NCI-H1092 treated with DMSO at 0.1 percent for 48 hours (cell line): ENCODE measurements around the gene PRKAR1A.

Source experiments
- DNase-seq: peaks from one replicate; lab custom pipeline; 2025; lab: John Stamatoyannopoulos, UW

The PRKAR1A gene

GRCh38 chr17:68542698-68543463 lies 30.7 kb downstream of the PRKAR1A start:
- no peak for DNase-seq

GRCh38 chr17:68544111-68544915 lies 32.1 kb downstream of the PRKAR1A start:
- DNase-seq = no peak

DNA sequence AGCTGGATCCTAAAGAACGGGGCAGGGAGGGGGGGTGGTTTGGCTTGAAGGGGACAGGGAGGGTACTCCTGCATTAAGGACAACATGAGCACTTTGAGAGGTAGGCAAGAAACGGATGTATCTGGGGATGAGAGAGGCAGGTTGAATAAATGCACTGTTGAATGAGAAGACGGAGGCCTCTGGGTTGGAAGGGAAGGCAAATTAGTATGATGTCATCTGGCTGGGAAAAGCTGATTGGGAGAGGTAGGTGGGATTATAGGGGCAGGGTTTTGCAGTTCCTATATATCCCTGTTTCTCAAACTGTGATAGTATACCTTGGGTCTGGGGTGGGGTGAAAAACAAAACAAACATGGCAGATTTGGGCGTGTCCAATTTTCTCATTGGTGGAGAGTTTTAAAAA lies 44.3 kb downstream of the PRKAR1A start:
- no peak for DNase-seq

DNA sequence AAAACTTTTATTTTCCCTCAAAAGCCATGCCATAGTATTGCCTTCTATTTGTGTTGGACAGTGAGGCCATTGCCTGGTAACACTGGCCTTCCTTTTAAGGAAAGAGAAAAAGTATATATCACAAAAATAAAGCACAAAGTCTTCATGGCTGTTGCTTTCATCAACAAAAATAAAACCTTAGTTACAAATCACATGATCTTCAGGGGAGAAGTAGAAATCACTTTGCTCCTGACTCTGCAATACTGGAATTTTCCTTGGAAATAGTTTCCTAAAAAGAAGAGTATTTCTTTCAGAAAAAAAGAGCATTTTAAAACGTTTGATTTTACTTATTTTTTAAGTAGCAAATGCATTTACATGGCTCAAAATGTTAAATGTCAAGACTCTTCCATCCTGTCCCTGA lies 47.1 kb downstream of the PRKAR1A start:
- no peak for DNase-seq

- DNase-seq = no peak
These were observed 48.9 kb downstream of the PRKAR1A start for GRCh38 chr17:68560966-68561720.

DNA sequence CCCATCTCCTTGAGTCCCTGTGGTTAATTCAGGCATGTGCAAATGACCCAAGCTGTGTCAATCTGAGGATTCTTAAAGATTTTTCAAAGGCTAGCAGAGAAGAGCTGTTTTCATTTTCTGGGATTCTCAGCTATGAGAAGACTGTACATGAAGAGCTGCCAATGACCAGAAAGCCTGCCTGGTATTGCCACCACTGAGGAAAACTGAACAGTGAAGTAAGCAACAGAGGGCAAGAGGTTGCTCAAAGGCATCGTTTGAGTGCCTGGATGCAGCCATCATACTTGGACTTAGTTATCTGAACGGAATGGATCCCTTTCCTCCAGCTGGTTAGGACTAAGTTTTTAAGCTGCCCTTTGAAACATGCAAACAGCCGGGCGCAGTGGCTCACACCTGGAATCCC lies 50.5 kb downstream of the PRKAR1A start:
- DNase-seq = no peak

DNA sequence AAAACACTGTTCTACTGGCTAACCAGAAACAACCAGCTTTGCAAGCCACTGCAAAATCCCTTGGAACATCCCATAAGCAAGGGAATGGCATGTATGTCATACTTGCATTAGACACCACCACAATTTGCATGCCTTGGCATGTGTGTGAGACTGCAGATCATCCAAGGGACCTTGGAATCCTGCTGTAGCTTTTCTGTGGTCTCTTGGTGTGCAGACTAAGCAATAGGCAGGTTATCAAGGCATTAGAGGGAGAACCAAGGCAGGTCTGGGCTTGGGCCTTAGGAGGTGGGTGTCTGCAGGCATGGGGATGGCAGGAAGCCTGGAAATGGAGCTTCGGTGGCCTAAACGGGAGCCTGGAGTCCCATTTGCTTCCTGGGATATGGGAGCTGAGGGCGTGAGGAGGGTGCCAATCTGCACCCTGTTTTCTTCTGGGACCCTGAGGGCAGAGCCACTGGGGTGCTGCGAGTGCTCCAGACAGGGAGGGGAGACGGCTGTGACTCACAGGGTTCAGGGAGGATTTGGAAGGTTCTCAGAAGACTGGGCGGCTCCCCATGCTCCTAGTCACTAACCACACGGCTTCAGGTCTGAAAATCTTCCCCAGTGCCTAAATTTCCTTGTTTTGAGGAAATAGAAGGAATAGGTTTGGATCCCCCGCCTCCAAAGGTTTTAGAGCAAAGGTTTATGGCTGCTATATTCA lies 52.3 kb downstream of the PRKAR1A start:
- no peak for DNase-seq

DNA sequence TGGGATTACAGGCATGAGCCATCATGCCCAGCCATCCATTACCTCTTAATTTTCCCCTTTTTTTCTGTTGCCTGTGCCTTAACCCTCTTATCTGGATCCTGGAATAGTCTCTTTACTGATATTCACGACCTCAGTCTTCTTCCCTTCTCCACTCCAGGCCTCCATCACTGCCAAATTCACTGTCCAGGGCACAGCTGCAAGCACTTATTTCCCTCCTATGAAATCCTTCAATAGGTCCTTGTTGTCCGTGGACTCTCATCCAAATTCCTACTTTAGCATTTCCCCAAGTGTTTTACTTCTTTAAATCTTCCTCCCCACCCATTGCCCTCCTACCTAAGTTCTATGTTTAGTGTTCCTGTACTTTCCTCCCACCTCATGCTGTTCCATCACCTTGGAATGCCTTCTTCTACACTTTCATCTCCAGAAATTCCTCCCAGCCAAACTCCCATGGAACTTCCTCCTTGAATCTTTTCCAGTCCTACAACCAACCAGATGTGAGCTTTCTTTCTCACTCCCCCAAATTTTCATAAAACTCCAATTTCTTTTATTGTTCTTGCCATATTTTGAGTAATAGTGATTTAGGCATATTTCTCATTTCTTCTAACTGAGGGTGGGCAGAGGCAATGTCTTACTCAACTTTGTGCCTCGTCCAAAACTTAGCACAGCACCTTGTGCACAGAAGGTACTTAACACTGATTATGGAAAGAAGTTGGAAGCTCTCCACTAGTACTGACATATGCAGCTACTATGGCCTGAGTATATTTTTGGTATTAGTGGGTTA lies 53.6 kb downstream of the PRKAR1A start:
- DNase-seq = no peak

DNA sequence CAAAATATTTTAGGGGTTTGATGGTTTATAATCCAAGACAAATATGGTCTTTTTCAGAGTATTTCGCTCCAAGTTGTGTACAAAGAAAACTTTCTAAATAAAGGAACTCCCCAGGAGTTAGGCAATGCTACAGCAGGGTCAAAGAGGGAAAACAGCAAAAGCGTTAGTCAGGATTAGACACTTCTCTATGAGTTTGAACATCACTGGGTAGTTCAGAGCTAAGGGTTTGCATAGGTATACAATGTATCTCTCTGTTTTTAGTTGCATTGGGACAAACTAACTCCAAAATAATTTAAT lies 54.2 kb downstream of the PRKAR1A start:
- no peak for DNase-seq

DNA sequence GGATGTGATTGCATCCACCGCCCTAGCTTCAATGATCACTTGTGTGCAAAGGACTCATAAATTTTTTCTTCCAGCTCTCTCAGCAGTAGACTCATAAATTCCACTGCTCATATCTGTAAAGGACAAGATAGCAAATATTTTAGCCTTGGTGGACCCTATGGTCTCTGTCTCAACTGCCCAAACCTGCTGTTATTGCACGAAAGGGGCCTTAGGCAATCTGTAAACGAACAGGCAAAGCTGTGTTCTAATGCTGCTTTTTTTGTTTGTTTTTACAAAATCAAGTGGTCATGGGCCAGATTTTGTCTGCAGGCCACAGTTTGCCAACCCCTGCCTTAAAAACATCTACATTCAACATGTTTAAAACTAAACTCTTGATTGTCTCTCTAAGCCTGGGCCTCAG lies 54.8 kb downstream of the PRKAR1A start:
- no peak for DNase-seq

DNA sequence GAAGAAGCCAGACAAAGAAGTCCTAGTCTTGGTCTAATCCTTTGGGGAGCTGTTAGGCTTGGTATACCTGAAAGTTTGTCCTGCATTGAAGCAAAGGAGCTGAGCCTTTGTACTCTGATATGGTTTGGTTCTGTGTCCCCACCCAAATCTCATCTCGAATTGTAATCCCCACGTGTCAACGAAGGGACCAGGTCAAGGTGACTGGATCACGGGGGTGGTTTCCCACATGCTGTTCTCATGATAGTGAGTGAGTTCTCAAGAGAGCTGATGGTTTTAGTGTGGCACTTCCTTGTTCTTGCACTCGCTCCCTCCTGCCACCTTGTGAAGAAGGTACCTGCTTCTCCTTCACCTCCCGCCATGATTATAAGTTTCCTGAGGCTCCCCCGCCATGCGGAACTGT lies 55.4 kb downstream of the PRKAR1A start:
- DNase-seq = no peak

- no peak for DNase-seq
These were observed 56.4 kb downstream of the PRKAR1A start for GRCh38 chr17:68568581-68568980.

GRCh38 chr17:68569346-68569745 lies 57.1 kb downstream of the PRKAR1A start:
- no peak for DNase-seq

DNA sequence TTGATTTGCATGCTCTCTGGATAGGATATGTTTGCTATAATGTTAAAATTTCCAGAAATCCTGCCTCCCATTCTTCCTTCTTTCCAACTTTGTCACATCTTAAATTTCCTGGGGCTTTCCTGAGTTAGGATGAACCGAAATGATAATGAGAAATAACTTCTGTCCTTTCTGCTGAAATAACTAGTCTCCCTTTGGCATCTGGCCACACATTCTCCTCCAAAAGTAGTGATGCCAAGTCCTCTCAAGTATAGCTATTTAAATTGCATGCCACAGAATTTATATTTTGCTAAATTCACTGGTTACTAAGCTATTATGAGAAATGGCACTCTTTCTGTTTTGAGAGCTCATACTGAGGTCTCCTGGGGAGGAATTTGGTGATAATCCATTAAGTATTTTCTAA lies 58.3 kb downstream of the PRKAR1A start:
- no peak for DNase-seq

DNA sequence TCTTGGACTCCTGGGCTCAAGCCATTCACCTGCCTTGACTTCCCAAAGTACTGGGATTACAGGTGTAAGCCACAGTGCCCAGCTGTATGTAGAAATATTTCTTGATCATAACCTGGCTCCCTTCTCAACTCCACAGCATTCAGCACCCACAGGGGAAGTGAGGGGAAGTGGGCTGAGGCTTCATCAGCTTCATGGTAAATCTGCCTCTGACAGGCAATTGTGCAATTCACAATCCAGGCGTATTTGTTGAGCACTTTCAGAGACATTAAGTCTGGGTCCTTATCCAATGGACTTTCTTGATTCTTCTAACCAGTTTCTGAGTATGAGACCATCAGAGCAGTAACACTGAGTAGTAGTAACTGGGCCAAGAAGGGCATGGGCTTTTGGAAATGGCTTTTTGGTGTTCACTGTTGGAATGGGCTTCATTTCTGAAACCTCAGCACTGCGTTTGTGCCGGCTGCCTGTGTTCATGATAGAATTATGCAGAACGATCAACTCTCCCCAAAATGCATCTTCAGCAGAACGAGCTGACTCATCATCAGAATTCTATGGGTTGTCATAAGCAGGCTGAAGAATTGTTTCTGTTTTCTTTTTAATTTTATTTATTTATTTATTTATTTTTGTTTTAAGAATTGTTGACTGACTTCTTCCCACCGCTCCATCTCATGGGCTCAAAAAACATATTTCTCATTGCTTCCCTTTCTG lies 60.1 kb downstream of the PRKAR1A start:
- no peak for DNase-seq

DNA sequence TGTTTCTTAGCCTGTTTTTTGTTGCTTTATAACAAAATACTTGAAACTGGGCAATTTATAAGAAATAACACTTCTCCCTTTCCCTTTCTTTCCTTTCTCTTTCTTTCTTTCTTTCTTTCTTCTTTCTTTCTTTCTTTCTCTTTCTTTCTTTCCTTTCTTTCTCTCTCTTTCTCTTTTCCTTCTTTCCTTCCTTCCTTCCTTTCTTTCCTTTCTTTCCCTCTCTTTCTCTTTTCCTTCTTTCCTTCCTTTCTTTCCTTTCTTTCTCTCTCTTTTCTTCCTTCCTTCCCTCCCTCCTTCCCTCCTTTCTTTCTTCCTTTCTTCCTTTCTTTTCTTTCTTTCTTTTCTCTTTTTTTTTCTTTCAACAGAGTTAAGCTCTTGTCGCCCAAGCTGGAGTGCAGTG lies 61.1 kb downstream of the PRKAR1A start:
- no peak for DNase-seq

GRCh38 chr17:68576137-68576536 lies 63.9 kb downstream of the PRKAR1A start:
- DNase-seq = no peak

GRCh38 chr17:68576811-68577496 lies 64.7 kb downstream of the PRKAR1A start:
- DNase-seq = no peak

DNA sequence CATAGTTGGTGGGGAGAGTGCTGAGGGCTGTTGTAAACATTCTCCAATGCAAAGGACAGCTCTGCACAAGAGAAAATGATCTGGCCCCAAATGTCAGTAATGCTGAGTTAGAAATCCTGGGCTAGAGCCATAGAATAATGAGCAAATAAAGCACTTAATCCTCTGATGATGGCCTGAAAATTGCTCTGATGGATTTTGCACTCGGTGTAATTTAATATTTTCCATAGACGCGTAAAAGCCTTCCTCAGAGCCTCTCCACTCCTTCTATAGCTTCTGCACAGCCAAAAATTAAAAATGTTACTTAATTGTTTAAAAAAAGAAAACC lies 65.2 kb downstream of the PRKAR1A start:
- peak; percentile 62 for DNase-seq

- DNase-seq = no peak
These were observed 66.0 kb downstream of the PRKAR1A start for GRCh38 chr17:68578236-68578635.
